Smooth muscle cell (in vitro differentiated cells): Measurements from ENCODE around the gene TMEM190. TPM values are rescaled to one million over a fixed set of nuclear protein-coding genes. Genes with fewer than 3 reads are reported as not detected.

Experiments
- DNase-seq: peaks from one replicate; lab custom pipeline; 2025; ENCODE audit not compliant: unreplicated experiment; lab: John Stamatoyannopoulos, UW
- H2AFZ ChIP-seq: fragments of 200-600 bp; sonication (generic); 2 replicates; pipeline ENCODE4 v1.6.0; 2016; ENCODE audit warnings: antibody characterized with exemption, low read depth, mild to moderate bottlenecking
- H3F3A ChIP-seq: fragments of 200-600 bp; sonication (generic); 2 replicates; pipeline ENCODE4 v1.6.0; 2017; ENCODE audit warnings: antibody characterized with exemption, low read depth
- H3K27ac ChIP-seq: fragments of 200-600 bp; sonication (generic); 2 replicates; pipeline ENCODE4 v1.5.1; 2016; ENCODE audit warnings: low read depth, mild to moderate bottlenecking
- H3K27me3 ChIP-seq: fragments of 200-600 bp; sonication (generic); 2 replicates; pipeline ENCODE4 v1.6.1; 2016; ENCODE audit warnings: low read depth, mild to moderate bottlenecking
- H3K36me3 ChIP-seq: fragments of 200-600 bp; sonication (generic); 2 replicates; pipeline ENCODE4 v1.5.1; 2016; ENCODE audit warnings: low read depth
- H3K4me1 ChIP-seq: fragments of 200-600 bp; sonication (generic); 2 replicates; pipeline ENCODE4 v1.5.1; 2016; ENCODE audit warnings: low read depth
- H3K4me2 ChIP-seq: fragments of 200-600 bp; sonication (generic); 2 replicates; pipeline ENCODE4 v1.6.0; 2016; ENCODE audit warnings: mild to moderate bottlenecking
- H3K4me3 ChIP-seq: fragments of 200-600 bp; sonication (generic); 2 replicates; pipeline ENCODE4 v1.5.1; 2016; ENCODE audit warnings: mild to moderate bottlenecking
- H3K79me2 ChIP-seq: fragments of 200-600 bp; sonication (generic); 2 replicates; pipeline ENCODE4 v1.6.0; 2016; ENCODE audit warnings: low read depth, mild to moderate bottlenecking
- H3K9ac ChIP-seq: fragments of 200-600 bp; sonication (generic); 2 replicates; pipeline ENCODE4 v1.6.0; 2016; ENCODE audit warnings: low read depth
- H3K9me3 ChIP-seq: fragments of 200-600 bp; sonication (generic); replicated peaks from 2 replicates; pipeline ENCODE4 v1.5.1; 2016; ENCODE audit warnings: low read depth
- H4K20me1 ChIP-seq: fragments of 200-600 bp; sonication (generic); 2 replicates; pipeline ENCODE4 v1.6.0; 2016; ENCODE audit warnings: low read depth
- WGBS: methylation state at CpG from one replicate; pipeline ENCODE4 v1.1.7; 2016; ENCODE audit warnings: low lambda C conversion rate; 5-methylcytosine and 5-hydroxymethylcytosine counted together
- polyA plus RNA-seq: library from polyadenylated mRNA; unstranded; fragments of >200 nt; fragmentation: Nextera tagmentation; extraction: Ambion mirVana; gene quantifications from 2 replicates; pipeline ENCODE4 v1.2.1, GENCODE V29; 2016
- total RNA-seq: library from RNA; depleted of rRNA; stranded (reverse); fragments of >200 nt; gene quantifications from 2 replicates; pipeline ENCODE4 v1.2.3, GENCODE V29; 2014
- TF ChIP-seq, protein P1 (sequence below): fragments of 200-600 bp; sonication (generic); IDR thresholded peaks from 2 replicates; pipeline ENCODE4 v1.5.1; 2017; ENCODE audit warnings: borderline replicate concordance, mild to moderate bottlenecking, antibody characterized with exemption; ENCODE audit not compliant: insufficient read depth, poor library complexity, severe bottlenecking

The TMEM190 gene
- total and polyA plus RNA-seq, 2 experiments from 2014 or later = 8.2 TPM; not detected in 1

- H3K4me2 ChIP-seq = peak overlapping the region; percentile 99
- peak overlapping the region; percentile 77 for H3K27ac ChIP-seq
- peaks cover 8% of the 10 kb centered on the region for H3K4me1 ChIP-seq
Measured at GRCh38 chr19:55340784-55341147, 35.9 kb upstream of the TMEM190 start.

DNA sequence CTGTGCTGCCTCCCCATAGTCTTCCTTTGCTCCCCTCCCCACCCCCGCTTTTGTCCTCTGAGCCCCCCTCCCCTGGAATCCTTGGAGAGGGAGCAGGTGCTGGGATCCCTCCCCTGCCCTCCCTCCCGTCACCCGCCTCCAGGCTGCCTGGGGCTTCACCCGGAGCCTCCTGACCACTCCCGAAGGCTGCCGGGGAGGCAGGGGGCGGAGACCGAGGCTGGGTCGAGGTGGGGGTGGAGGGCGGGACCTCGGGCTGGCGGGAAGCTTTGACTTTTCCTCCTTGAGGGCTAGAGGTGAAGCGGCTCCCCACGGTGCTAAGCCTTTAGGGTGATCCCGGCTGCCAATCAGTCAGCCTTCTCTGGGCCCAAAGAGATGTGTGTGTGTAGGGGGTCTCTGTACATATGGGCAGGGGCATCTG lies 35.4 kb upstream of the TMEM190 start:
- Histone ChIP-seq H3K9ac (peak overlapping the region; percentile 87), H3F3A (no peaks in the 10 kb centered on the region), H3K27me3 (no peaks in the 10 kb centered on the region), H3K9me3 (no peaks in the 10 kb centered on the region), H3K4me2 (peak overlapping the region; percentile 99), H3K79me2 (peaks cover 15% of the 10 kb centered on the region), H2AFZ (no peak overlapping the region), H3K27ac (peak overlapping the region; percentile 77), H3K4me3 (peak overlapping the region; percentile 69), H4K20me1 (peaks cover 12% of the 10 kb centered on the region), H3K36me3 (no peaks in the 10 kb centered on the region), H3K4me1 (peaks cover 8% of the 10 kb centered on the region)
- TF ChIP-seq, protein P1, sequence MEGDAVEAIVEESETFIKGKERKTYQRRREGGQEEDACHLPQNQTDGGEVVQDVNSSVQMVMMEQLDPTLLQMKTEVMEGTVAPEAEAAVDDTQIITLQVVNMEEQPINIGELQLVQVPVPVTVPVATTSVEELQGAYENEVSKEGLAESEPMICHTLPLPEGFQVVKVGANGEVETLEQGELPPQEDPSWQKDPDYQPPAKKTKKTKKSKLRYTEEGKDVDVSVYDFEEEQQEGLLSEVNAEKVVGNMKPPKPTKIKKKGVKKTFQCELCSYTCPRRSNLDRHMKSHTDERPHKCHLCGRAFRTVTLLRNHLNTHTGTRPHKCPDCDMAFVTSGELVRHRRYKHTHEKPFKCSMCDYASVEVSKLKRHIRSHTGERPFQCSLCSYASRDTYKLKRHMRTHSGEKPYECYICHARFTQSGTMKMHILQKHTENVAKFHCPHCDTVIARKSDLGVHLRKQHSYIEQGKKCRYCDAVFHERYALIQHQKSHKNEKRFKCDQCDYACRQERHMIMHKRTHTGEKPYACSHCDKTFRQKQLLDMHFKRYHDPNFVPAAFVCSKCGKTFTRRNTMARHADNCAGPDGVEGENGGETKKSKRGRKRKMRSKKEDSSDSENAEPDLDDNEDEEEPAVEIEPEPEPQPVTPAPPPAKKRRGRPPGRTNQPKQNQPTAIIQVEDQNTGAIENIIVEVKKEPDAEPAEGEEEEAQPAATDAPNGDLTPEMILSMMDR = no peak
- no peak for DNase-seq
- 11% methylated on average over 3 of the region's 15 CpGs for WGBS

More at GRCh38 chr19:55340784-55341147, 35.9 kb upstream of the TMEM190 start:
- Histone ChIP-seq H3F3A (no peaks in the 10 kb centered on the region), H3K9ac (peak overlapping the region; percentile 87), H3K79me2 (peaks cover 15% of the 10 kb centered on the region), H3K36me3 (no peaks in the 10 kb centered on the region), H3K4me3 (peak overlapping the region; percentile 69), H4K20me1 (peaks cover 12% of the 10 kb centered on the region), H3K9me3 (no peaks in the 10 kb centered on the region), H3K27me3 (no peaks in the 10 kb centered on the region), H2AFZ (no peak overlapping the region)
- DNase-seq = no peak
- 1% methylated on average over 13 of the region's 24 CpGs for WGBS
- TF ChIP-seq, protein P1 = no peak

- Histone ChIP-seq H4K20me1 (peaks cover 12% of the 10 kb centered on the region), H3K4me1 (peaks cover 8% of the 10 kb centered on the region), H3K27me3 (no peaks in the 10 kb centered on the region), H3K9ac (no peak overlapping the region), H3K4me3 (peak overlapping the region; percentile 69), H3K79me2 (peaks cover 15% of the 10 kb centered on the region), H3K4me2 (peak overlapping the region; percentile 99), H3K36me3 (no peaks in the 10 kb centered on the region), H2AFZ (no peak overlapping the region), H3F3A (no peaks in the 10 kb centered on the region), H3K27ac (no peak overlapping the region), H3K9me3 (no peaks in the 10 kb centered on the region)
- TF ChIP-seq, protein P1 = no peak
- 86% methylated on average over 20 of the region's 50 CpGs for WGBS
- no peak for DNase-seq
Measured at GRCh38 chr19:55341595-55342531, 34.8 kb upstream of the TMEM190 start.

GRCh38 chr19:55344444-55344843 lies 32.2 kb upstream of the TMEM190 start:
- no peak for DNase-seq
- H3K9ac ChIP-seq = no peak overlapping the region
- no peak overlapping the region for H3K27ac ChIP-seq
- peaks cover 15% of the 10 kb centered on the region for H3K79me2 ChIP-seq
- no peaks in the 10 kb centered on the region for H3K9me3 ChIP-seq
- H4K20me1 ChIP-seq = peaks cover 12% of the 10 kb centered on the region
- no peak overlapping the region for H3K4me2 ChIP-seq
- H3K27me3 ChIP-seq = no peaks in the 10 kb centered on the region
- peaks cover 13% of the 10 kb centered on the region for H3K4me1 ChIP-seq
- TF ChIP-seq, protein P1 = no peak
- WGBS = 77% methylated on average over 9 of the region's 9 CpGs
- no peak overlapping the region for H2AFZ ChIP-seq
- no peaks in the 10 kb centered on the region for H3K36me3 ChIP-seq
- no peaks in the 10 kb centered on the region for H3F3A ChIP-seq
- H3K4me3 ChIP-seq = no peak overlapping the region
